GM12892 (cell line): ENCODE results near the gene GREB1.

Experiments used
- DNase-seq: peaks from one replicate; pipeline ENCODE4 v3.0.0; 2011; ENCODE audit not compliant: insufficient read length
- FAIRE-seq: peaks from 2 replicates; lab custom pipeline; 2011; peaks lifted over from hg19 to GRCh38; lab: Jason Lieb, UNC
- POLR2A ChIP-seq: IDR thresholded peaks from 2 replicates; pipeline ENCODE4 v1.6.1; 2011; ENCODE audit warnings: low read depth, low read length, control low read depth
- POLR2AphosphoS5 ChIP-seq: IDR thresholded peaks from 2 replicates; pipeline ENCODE4 v1.6.1; 2011; ENCODE audit warnings: low read depth, low read length, control low read depth
- TAF1 ChIP-seq: IDR thresholded peaks from 2 replicates; pipeline ENCODE4 v1.6.1; 2011; ENCODE audit warnings: low read depth, mild to moderate bottlenecking, control low read depth, low read length, borderline replicate concordance

The GREB1 gene

DNA sequence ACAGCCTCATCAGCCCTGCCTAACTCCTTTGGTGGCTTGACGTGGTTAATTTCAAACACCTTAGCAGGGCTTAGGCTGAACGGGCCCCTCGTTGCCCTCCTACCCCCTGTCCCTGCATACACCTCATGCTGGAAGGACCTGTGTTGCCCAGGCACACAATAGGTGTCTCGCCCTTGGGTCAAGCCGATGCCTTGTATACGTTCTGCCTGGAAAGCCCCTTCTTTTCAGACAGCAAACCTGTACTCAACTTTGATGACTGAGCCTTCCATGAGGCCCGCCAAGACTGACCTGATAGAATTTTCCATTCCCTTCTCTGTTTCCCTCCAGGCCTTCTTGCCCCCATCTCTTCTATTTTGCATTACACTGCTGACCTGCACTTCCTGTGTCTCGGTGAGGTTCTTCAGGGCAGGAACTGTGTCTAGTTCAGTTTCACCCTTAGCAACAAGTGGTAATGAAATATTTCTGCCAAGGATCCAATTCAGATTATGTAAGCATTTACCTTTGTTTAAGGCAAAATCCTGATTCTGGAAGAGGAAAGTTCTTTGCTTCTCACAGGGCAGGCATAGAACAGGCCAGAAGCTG is 7.9 kb downstream of the GREB1 start:
- no peak for DNase-seq
- FAIRE-seq = no peak

DNA sequence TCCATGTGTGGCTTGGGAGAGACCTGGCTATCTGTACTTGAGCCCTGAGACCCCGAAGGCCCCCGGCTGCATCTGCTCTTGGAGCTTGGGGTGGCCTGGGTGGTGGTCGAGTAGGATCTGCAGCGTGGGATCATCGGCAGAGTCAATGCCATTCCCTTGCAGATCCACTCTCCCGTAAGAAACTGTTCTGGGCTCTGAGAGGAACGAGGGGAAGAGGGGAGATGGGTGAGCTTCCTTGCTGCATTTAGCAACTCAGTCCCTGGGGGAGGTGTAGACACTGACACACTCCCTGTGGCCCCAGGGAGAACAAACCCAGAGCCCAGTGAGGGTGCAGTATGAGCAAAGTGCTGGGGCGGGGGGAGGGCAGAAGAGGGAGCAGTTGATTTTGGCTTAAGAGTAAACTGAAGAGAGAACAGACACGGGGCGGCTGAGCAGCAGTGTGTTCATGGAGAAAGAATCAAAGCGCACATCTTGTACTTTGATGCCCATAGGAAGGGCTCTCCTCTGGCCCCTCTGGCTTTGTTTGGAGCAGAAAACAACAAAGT is 8.5 kb downstream of the GREB1 start:
- DNase-seq (no peak), FAIRE-seq (no peak)
- TF ChIP-seq POLR2A = no peak
- TF ChIP-seq TAF1 = no peak
- no peak for TF ChIP-seq POLR2AphosphoS5

More for the DNA sequence above, 7.9 kb downstream of the GREB1 start:
- TF ChIP-seq POLR2A (no peak), TAF1 (no peak), POLR2AphosphoS5 (no peak)

- DNase-seq (no peak), FAIRE-seq (no peak)
Observed at GRCh38 chr2:11543337-11544216, 9.7 kb downstream of the GREB1 start.

DNA sequence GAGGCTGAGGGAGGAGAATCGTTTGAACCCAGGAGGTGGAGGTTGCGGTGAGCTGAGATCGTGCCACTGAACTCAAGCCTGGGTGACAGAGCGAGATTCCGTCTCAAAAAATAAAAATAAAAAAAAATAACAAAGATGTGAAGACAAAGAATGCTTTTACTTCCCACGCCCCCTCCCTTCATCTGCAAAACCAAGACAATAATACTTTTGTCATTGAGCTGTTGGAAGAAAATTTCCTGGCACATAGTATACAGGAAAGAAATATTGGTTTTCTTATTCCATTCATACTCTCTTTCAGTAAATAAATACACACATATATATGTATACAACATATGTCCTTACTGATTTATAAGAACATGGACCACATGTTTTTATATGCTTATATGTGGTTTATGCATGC is 12.2 kb downstream of the GREB1 start:
- FAIRE-seq (no peak), DNase-seq (no peak)
- TF ChIP-seq TAF1 (no peak), POLR2AphosphoS5 (no peak), POLR2A (no peak)

More at GRCh38 chr2:11543337-11544216, 9.7 kb downstream of the GREB1 start:
- TF ChIP-seq TAF1 = no peak
- no peak for TF ChIP-seq POLR2AphosphoS5

DNA sequence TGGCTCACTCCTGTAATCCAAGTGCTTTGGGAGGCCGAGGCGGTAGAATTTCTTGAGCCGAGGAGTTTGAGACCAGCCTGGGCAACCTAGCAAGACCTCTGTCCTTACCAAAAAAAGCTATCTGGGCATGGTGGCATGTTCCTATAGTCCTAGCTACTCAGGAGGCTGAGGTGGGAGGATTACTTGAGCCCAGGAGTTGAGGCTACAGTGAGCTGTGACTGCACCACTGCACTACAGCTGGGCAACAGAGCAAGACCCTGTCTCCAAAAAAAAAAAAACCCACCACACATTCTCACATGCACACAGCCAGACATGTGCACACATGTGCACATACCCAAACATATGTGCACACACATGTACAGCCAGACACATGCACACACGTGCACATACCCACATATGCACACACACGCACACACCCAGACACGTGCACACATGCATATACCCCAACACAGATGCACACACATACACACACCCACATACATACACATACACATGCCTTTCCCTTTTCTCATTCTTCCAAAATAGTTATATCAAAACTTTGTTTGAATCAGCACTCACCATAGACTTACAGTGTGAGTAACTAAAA is 14.2 kb downstream of the GREB1 start:
- TF ChIP-seq POLR2AphosphoS5 (no peak), POLR2A (no peak), TAF1 (no peak)

DNA sequence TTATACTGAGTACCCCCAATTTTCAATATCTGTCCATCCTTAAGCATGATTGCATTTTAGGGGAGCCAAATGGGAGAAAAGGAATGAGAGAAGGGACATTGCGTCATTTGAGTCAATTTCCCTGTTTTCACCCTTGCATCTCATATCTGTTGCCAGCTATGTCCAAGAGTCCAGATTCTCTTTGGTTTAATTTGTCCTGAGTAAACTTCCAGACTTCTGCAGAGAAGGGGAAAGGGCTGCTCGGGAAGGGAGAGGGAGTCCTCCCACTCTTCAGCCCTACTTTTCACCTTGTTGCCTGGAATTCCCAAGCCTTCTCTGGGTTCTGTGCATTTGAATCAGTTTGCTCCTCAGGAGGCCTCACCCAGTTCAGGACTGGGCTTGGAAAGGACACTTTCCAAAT is 16.5 kb downstream of the GREB1 start:
- FAIRE-seq = no peak
- no peak for DNase-seq
- TF ChIP-seq TAF1 = no peak
- no peak for TF ChIP-seq POLR2A
- TF ChIP-seq POLR2AphosphoS5 = no peak

More for the DNA sequence above, 14.2 kb downstream of the GREB1 start:
- no peak for DNase-seq
- no peak for FAIRE-seq

GRCh38 chr2:11550901-11551568 is 17.2 kb downstream of the GREB1 start:
- TF ChIP-seq TAF1 (no peak), POLR2AphosphoS5 (no peak), POLR2A (no peak)
- DNase-seq = no peak
- no peak for FAIRE-seq

- FAIRE-seq = no peak
- no peak for DNase-seq
- TF ChIP-seq TAF1 (no peak), POLR2AphosphoS5 (no peak), POLR2A (no peak)
Observed at GRCh38 chr2:11551569-11552259, 17.9 kb downstream of the GREB1 start.

DNA sequence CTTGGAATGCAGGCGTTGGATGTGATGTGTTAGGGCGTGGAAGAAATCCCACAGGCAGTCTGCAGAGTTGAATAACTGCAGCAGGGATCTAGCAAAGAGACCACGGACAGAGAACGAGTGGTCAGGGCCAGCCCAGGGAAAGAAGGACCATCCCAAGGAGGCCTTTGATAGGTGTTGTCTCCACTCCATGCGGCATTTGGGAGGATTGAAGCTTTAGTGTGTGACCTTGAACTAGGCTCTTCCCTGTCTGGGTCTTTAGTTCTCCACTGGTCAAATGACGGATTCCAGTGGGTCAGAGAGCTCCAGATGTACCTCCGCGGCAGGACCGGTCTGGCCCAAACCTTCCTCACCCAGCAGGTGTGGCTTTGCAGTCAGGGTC is 18.4 kb downstream of the GREB1 start:
- TF ChIP-seq TAF1 = no peak
- no peak for TF ChIP-seq POLR2A
- no peak for TF ChIP-seq POLR2AphosphoS5
- DNase-seq (no peak), FAIRE-seq (no peak)

DNA sequence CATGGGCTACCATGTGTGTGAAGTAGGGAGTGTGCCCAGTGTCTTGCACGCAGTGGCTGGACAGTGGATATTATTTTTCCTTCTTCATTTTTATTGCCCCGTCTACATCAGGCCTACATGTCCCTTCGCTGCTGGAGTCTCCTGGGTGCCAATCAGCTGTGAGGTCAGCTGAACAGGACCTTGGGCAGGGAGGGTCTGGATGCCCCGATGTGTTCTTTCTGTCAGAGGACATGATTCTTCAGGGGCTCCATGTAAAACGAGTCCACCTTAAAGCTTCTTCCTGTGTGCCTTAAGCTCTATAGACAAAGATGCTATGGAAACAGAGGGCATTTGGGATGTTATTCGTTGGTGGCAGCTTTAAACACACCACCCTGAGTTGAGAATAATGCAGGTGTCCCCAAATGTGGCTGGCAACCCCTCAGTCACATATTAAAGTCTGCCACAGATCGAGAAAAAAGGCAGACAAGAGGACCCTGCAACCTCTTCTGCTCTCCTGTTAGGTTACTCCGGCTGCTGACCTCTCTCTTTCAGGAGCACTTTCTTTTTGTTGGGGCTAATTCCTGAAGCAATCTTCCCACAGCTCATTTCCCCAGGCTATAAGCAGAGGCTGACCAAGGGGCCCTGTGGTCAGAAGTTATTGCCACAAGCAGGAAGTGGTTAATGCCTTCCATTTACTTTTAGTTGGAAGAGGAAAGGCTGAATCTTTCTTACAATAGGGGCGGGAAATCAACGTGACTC is 20.0 kb downstream of the GREB1 start:
- TF ChIP-seq POLR2A = no peak
- no peak for TF ChIP-seq TAF1
- TF ChIP-seq POLR2AphosphoS5 = no peak
- no peak for DNase-seq
- FAIRE-seq = no peak

DNA sequence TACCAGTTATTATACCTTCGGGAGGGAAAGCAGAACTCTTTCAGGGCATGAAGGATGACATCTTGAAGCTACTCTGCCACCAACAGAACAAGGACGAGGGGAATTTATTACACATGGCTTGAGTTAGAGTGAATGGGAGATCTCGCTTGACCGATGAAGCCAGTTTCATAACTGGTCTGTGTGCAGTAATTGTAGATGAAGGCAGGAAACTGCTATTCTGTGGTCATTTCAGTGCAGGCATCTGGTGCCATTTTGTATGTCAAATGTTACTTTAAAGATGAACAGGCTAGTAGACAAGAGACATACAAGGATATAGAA is 20.5 kb downstream of the GREB1 start:
- DNase-seq = no peak
- peak; percentile 9 for FAIRE-seq
- TF ChIP-seq TAF1 (no peak), POLR2AphosphoS5 (no peak), POLR2A (no peak)
